ENCODE data around the gene RSBN1L. TPM values are rescaled to one million over a fixed set of nuclear protein-coding genes. Genes with fewer than 3 reads are reported as not detected.
A peak's percentile ranks its signal among the peaks of the same experiment; 100 is the strongest.

The RSBN1L gene
- total and polyA plus RNA-seq, 2 of the 8 experiments (the other 6 are each of a cell fraction or from before 2014, with no cell fraction given), result 4.1 to 22.1 TPM

DNA sequence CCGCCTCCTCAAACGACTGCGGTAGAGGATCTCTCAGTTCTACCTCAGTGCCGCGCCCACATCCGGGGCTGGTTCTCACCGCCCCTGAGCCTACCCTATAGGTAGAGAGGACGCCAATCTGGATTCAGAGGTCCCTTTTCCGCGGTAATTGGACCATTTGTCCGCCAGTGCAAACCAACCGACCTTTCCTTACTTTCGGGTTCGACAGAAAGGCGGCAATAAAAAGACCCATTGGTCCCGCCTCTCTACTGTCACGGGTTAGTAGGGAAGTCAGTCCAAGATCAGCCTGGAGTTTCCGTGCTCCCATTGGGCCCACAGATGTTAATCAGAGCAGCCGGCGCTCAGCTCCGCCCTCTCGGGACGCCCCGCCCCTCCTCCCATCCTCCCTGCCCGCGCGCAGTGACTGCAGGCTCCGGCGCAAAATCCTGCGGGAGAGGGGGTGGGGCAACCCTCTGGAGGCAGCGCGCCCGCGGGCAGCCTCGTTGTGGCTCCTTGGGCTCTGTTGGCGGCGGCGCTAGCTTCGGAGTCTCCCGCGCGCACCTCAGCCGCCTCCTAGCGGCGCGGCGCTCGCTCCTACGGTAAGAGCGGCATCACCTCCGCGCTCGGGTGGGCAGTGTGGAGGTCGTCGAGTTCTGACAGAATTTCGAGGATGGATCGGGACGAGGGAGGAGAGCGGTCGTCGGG is 102.3 kb downstream of the RSBN1L start, which contains the start of the genes PHTF2 and TMEM60 (continued):
- TF ChIP-seq, protein P1, sequence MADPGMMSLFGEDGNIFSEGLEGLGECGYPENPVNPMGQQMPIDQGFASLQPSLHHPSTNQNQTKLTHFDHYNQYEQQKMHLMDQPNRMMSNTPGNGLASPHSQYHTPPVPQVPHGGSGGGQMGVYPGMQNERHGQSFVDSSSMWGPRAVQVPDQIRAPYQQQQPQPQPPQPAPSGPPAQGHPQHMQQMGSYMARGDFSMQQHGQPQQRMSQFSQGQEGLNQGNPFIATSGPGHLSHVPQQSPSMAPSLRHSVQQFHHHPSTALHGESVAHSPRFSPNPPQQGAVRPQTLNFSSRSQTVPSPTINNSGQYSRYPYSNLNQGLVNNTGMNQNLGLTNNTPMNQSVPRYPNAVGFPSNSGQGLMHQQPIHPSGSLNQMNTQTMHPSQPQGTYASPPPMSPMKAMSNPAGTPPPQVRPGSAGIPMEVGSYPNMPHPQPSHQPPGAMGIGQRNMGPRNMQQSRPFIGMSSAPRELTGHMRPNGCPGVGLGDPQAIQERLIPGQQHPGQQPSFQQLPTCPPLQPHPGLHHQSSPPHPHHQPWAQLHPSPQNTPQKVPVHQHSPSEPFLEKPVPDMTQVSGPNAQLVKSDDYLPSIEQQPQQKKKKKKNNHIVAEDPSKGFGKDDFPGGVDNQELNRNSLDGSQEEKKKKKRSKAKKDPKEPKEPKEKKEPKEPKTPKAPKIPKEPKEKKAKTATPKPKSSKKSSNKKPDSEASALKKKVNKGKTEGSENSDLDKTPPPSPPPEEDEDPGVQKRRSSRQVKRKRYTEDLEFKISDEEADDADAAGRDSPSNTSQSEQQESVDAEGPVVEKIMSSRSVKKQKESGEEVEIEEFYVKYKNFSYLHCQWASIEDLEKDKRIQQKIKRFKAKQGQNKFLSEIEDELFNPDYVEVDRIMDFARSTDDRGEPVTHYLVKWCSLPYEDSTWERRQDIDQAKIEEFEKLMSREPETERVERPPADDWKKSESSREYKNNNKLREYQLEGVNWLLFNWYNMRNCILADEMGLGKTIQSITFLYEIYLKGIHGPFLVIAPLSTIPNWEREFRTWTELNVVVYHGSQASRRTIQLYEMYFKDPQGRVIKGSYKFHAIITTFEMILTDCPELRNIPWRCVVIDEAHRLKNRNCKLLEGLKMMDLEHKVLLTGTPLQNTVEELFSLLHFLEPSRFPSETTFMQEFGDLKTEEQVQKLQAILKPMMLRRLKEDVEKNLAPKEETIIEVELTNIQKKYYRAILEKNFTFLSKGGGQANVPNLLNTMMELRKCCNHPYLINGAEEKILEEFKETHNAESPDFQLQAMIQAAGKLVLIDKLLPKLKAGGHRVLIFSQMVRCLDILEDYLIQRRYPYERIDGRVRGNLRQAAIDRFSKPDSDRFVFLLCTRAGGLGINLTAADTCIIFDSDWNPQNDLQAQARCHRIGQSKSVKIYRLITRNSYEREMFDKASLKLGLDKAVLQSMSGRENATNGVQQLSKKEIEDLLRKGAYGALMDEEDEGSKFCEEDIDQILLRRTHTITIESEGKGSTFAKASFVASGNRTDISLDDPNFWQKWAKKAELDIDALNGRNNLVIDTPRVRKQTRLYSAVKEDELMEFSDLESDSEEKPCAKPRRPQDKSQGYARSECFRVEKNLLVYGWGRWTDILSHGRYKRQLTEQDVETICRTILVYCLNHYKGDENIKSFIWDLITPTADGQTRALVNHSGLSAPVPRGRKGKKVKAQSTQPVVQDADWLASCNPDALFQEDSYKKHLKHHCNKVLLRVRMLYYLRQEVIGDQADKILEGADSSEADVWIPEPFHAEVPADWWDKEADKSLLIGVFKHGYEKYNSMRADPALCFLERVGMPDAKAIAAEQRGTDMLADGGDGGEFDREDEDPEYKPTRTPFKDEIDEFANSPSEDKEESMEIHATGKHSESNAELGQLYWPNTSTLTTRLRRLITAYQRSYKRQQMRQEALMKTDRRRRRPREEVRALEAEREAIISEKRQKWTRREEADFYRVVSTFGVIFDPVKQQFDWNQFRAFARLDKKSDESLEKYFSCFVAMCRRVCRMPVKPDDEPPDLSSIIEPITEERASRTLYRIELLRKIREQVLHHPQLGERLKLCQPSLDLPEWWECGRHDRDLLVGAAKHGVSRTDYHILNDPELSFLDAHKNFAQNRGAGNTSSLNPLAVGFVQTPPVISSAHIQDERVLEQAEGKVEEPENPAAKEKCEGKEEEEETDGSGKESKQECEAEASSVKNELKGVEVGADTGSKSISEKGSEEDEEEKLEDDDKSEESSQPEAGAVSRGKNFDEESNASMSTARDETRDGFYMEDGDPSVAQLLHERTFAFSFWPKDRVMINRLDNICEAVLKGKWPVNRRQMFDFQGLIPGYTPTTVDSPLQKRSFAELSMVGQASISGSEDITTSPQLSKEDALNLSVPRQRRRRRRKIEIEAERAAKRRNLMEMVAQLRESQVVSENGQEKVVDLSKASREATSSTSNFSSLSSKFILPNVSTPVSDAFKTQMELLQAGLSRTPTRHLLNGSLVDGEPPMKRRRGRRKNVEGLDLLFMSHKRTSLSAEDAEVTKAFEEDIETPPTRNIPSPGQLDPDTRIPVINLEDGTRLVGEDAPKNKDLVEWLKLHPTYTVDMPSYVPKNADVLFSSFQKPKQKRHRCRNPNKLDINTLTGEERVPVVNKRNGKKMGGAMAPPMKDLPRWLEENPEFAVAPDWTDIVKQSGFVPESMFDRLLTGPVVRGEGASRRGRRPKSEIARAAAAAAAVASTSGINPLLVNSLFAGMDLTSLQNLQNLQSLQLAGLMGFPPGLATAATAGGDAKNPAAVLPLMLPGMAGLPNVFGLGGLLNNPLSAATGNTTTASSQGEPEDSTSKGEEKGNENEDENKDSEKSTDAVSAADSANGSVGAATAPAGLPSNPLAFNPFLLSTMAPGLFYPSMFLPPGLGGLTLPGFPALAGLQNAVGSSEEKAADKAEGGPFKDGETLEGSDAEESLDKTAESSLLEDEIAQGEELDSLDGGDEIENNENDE (IDR thresholded peaks at IDR 0.05; ENCODE audit: insufficient replicate concordance, low read length), result no peak
- TF ChIP-seq HDAC2 (IDR thresholded peaks at IDR 0.05; ENCODE audit: borderline replicate concordance in 1 of 2, low read depth in 2 of 2, low read length in 2 of 2), result 0 out of 4 replicates have a peak, but pooled peaks of 1 of the 2 experiments have one; percentile 53
- TF ChIP-seq POU5F1 (IDR thresholded peaks at IDR 0.05; ENCODE audit: low read depth, low read length), result no peak
- TF ChIP-seq CREB1 (IDR thresholded peaks at IDR 0.05), result no peak; the same call in 1 of the 2 replicates
- TF ChIP-seq, protein P2, sequence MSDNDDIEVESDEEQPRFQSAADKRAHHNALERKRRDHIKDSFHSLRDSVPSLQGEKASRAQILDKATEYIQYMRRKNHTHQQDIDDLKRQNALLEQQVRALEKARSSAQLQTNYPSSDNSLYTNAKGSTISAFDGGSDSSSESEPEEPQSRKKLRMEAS (IDR thresholded peaks at IDR 0.05), result peak; percentile 55
- TF ChIP-seq RNF2 (IDR thresholded peaks at IDR 0.05; ENCODE audit: borderline replicate concordance, low read depth, low read length, missing control alignments, poor library complexity, severe bottlenecking), result no peak
- no peak for TF ChIP-seq EGR1 (IDR thresholded peaks at IDR 0.05; ENCODE audit: borderline replicate concordance, low read depth, low read length)
- TF ChIP-seq CEBPB (IDR thresholded peaks at IDR 0.05; ENCODE audit: low read depth, low read length), result no peak

Data from H1 (cell line).